ENCODE measurements around the gene CENPB. TPM values are rescaled to one million over a fixed set of nuclear protein-coding genes. Genes with fewer than 3 reads are reported as not detected.
"Not testable (repeated sequence)": the region's sequence is repeated elsewhere in the genome, so short reads cannot be mapped to it uniquely, and the experiment has no call there.

The CENPB gene
- total RNA-seq, 1 donor from 2014 or later: 109 TPM

DNA sequence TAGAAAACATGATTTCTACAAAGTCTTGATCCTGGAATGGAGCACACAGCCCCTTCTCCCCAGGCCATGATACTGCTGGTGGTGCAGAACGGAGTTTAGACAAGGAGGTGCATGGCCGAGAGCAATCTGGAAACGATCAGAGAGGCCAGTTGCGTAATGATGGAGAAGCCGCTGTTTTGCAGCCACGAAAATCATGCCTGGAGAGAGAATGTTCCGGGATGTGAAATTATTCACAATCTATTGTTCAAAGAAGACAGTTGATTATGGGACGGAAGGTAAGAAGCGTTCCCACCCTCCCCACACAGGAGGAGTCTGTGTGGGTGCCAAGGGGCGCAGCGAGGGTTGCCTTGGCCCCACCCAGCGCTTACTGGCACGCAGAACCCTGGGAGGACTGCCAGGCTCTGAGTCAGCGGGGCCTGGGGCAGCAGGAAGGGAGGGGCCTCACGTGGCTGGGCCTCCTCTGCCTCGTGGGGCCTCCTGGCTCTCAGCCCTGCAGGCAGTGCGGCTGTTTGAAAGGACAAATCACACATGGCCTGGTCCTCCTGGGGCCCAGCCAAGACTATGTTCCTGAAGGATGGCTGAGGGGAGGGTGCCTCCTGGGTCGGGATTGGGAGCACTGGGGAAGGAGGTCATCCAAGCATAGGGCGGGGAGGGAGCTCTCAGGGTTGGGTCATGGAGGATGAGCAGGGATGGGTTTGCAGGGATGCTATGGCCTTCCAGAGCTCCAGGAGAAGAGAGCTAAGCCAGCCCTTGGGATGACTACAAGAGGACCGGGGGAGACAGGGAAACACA, 25.1 kb upstream of the CENPB start:
- DNase-seq (ENCODE audit: low spot score): peak; percentile 98

DNA sequence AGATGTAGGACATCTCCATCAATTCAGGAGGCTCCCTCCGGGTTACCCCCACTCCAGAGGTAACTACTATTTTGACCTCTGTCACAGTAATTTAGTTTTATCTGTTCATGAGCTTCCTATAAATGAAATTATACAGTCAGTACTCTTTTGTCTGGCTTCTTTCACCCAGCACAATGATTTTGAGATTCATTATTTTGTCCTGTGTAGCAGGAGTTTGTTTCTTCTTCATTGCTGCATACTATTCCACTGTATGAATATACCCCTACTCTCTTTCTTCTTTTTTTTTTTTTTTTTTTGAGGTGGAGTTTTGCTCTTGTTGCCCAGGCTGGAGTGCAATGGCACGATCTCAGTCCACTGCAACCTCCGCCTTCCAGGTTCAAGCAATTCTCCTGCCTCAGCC, 22.0 kb upstream of the CENPB start:
- no peak for DNase-seq (ENCODE audit: low spot score)

DNA sequence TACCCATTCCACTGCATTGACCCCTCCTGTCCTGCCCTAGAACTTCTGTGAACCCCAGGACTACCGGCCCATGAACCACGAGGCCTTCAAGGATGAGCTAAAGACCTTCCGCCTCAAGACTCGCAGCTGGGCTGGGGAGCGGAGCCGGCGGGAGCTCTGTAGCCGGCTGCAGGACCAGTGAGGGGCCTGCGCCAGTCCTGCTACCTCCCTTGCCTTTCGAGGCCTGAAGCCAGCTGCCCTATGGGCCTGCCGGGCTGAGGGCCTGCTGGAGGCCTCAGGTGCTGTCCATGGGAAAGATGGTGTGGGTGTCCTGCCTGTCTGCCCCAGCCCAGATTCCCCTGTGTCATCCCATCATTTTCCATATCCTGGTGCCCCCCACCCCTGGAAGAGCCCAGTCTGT, 18.2 kb upstream of the CENPB start:
- DNase-seq (ENCODE audit: low spot score): no peak

DNA sequence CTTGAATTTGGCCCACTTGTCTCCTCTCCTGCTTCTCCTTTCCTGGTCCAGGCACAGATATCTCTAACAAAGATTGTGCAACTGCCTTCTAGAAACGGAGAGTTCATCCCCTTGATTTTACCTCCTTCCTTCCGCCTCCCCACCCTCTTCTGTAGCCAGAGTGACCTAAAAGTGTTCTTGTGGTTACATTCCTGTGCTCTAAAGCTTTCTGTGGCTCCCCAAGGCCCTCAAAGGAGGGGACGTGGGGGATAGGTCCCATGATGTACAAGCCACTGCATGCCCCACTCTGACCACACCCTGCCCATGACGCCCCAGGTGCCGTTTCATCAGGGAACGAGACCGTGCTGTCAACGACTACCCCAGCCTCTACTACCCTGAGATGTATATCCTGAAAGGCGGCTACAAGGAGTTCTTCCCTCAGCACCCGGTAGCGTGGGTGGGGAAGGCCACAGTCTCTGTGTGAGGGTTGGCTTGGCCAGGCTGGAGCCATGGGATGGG, 17.8 kb upstream of the CENPB start:
- no peak for DNase-seq (ENCODE audit: low spot score)

DNA sequence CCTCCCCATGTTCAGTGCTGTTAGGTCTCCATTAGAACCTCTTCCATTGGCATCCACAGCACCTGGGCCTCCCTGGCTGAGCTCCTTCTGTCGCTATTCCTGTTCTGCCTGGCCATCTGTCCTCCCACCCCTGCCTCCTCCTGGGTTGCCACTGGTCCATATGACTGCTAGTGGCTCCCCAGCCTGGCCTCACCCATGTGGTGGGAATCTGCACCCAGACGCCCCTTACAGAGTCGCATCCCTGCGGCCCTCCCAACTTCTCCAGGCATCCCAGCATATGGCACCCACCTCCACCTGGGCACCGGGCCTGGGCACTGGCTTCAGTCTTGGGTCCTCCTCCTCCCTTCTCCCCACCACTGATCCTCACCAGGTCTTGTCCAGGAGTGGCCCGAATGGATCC, 17.3 kb upstream of the CENPB start:
- DNase-seq (ENCODE audit: low spot score): no peak

DNA sequence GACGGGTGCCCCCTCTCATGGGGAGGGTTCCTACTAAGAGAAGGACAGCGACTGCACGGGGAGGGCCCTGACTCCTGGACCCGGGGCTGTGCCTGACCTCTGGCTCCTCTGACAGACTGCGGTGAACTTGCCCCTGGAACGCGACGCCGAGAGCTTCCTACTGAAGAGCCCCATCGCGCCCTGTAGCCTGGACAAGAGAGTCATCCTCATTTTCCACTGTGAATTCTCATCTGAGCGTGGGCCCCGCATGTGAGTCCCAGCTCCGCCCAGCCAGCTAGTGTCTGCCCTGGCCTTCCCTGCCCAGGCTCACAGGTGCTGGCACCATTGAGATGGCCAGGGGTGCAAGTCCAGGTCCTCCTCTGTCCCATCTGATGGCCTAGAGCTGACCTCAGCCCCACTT, 16.7 kb upstream of the CENPB start:
- DNase-seq (ENCODE audit: low spot score): no peak

DNA sequence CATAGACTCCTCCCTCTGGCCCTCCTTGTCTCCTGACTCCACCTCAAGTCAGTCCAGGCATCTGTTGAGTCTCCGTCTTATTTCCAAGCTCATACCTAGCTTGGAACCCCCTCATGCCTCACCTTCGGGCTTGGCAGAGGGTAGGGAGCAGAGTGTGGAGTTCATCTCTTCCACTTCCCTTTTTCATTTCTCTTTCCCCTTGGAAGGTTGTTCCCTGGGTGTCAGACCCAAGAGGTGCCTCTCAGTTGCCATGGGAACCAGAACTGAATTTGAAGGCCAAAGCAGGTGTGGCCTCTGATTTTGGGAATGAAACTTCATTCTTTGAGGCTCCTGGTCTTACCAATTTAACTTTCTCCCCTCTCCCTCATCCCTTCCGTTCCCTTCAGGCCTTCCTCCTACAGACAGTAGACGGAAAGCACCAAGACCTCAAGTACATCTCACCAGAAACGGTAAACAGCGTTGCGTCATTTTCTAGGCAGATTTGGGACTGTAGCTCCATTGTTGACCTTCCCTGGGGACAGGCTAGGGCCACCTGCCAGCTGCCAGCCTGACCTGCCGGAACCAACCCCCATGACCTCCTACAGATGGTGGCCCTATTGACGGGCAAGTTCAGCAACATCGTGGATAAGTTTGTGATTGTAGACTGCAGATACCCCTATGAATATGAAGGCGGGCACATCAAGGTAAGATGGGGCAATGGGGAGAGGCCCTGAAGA, 16.1 kb upstream of the CENPB start:
- DNase-seq (ENCODE audit: low spot score): no peak

DNA sequence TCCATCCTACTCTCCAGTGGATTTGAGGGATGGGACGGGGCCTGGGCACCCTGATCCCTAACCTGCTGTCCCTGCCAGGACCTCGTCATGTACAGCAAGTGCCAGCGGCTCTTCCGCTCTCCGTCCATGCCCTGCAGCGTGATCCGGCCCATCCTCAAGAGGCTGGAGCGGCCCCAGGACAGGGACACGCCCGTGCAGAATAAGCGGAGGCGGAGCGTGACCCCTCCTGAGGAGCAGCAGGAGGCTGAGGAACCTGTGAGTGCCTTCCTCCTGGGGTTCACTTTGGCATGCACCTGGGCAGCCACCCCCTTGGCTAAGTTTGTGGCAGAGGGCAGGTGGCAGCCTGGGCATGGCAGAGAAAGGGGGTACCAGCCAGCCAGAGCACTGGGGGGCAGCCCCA, 15.3 kb upstream of the CENPB start:
- no peak for DNase-seq (ENCODE audit: low spot score)

DNA sequence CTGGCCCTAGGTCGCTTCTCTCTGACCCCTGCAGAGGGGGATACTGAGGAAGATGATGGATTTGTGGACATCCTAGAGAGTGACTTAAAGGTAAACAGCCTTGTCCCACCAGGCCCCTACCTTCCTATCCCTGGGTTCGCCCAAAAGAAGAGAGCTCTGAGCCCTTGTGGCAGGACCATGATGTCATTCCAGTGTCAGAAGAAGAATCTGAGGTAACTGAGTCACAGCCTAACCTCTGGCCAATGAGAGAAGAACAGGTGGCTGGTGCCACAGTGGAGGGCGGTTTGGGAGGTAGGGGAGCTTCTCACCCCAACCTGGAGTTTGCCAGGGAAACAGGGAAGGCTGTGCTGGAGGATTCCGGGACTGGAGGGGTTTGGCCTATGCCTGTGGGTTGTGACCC, 14.8 kb upstream of the CENPB start:
- no peak for DNase-seq (ENCODE audit: low spot score)

DNA sequence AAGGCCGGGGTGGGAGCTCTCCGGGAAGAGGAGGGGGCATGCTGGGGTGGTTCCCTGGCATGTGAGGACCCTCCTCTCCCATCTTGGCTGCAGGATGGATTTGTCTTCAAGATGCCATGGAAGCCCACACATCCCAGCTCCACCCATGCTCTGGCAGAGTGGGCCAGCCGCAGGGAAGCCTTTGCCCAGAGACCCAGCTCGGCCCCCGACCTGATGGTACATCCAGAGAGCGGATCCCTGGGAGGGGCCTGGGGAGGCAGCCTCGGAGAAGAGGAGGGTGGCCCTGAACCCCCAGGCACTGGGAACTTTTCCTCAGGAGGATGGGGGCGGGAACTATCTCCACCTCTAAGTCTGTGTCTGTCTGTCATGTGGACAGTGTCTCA, 14.3 kb upstream of the CENPB start:
- DNase-seq (ENCODE audit: low spot score): no peak

DNA sequence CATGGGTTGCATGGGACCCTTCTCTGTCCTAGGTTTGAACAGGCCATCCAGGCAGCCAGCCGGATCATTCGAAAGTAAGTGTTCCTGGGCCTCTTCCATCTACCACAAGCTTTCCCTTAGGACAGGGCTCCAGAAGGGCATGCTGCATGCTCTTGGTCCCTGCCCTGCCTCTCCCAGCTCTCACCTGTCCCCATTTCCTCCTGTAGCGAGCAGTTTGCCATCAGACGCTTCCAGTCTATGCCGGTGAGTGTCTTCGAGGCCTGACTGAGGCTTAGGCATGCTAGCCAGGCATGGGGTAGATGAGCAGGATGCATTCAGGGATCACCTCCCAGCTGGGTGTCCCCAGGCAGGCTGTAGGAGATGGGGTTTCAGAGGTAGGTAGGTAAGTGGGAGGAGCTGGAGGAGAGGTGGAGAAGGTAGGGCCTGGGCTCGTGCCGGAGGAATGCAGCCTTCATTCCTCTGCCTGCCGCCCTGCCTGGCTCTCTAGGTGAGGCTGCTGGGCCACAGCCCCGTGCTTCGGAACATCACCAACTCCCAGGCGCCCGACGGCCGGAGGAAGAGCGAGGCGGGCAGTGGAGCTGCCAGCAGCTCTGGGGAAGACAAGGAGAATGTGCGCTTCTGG, 13.8 kb upstream of the CENPB start:
- DNase-seq (ENCODE audit: low spot score): no peak

DNA sequence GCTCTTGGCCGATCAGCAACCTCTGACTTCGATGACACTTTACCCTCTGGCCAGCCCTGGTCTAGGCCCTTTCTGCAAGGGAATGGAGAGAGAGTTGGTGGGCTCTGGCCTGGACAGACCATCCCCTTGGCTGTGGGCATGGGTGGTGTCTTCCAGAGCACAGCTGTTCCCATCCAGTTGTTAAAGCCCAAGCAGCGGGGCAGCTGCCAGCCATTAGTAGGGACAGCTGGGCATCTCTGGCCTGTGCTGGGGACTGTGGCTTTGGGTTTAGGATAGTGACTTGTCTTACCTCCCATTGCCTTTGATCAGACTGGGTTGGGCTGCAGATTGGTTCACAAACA, 12.3 kb upstream of the CENPB start:
- DNase-seq (ENCODE audit: low spot score): no peak

DNA sequence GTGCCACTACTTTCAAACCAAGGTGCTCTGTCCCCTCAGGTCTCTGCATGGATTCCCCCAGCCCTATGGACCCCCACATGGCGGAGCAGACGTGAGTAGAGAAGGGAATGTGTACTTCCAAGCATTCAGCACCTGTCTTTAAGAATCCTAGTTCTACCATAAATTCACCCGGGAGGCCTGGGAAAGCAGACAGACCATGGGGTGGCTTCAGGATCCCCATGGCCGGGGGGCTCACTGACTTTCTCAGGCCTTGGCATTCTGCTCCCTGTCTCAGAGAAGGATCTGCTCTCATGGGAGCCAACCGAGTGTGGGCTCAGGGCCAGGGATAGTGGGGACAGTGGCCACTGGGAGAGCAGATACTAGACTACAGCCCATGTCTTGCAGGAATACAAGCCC, 11.8 kb upstream of the CENPB start:
- no peak for DNase-seq (ENCODE audit: low spot score)

DNA sequence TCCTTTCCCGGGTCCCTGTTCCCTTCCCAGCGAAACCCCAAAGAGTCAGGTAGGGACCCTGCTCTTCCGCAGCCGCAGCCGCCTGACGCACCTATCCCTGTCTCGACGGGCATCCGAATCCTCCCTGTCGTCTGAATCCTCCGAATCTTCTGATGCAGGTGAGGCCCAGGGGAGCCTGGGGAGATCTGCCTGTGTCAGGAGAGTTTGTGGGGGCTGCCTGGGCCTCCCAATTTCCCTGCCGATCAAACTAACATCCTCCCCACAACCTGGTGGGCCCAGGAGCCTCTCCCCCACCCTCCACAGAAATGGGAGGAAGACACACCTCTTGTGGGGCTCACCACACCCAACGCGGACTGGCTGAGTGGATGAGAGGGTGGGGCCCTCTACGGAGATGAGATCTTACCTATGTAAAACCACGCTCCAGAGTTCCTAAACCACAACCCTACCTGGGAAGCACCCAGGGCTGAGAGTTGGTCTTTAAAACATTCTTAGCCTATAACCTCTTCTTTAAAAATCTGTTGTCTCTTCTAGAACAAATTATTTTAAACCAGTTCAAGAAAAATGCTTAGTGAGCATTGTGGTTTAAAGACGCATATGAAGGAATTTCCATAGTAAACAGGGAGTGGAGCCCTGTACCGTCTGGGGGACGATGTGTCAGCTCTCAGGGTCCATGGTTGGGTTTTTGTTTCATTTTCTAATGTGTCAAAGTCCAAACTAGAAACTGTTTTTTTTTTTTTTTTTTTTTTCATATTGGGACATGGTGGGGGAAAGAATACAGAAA, 11.2 kb upstream of the CENPB start:
- DNase-seq (ENCODE audit: low spot score): no peak

DNA sequence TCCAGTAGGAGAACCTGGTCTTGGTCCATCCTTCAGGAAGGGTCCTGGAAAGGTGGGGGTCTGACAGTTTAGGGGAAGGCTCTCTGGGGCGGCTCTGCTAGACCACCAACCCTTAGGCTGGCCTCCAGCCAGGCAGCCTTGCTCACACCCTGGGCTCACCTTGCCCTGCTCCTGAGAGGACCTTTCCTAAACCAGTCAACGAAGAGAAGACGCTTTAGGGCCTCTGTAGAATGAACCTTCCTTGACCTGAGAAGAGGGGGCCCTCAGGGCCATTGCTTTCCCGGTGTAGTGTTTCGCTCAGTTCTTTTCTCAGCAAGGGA, 10.6 kb upstream of the CENPB start:
- no peak for DNase-seq (ENCODE audit: low spot score)

DNA sequence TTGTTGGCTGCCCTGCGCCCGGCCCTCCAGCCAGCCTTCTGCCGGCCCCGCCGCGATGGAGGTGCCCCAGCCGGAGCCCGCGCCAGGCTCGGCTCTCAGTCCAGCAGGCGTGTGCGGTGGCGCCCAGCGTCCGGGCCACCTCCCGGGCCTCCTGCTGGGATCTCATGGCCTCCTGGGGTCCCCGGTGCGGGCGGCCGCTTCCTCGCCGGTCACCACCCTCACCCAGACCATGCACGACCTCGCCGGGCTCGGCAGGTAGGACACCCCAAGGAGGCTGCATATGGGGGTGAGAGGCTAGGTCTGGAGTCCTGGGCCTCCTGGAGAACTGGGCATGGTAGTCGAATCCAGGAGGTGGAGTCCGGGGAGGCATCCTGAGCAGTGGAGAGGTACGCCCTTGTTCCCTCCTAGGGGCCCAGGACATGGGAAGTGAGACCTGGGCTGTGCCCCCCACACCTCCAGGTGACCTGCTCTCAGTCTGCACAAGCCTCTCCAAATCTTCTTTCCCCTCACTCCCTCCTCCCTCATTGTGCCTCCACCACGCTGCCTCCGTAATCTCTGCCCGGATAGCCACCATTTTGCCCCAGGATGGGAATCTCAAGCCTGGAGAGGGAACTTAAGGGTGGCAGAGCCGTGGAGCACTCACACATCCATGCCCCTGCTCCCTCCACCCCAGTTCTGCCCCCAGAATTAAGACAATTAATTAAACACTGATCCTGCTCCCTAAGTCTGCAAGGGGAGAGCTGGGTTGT, 10.1 kb upstream of the CENPB start:
- DNase-seq (ENCODE audit: low spot score): no peak

DNA sequence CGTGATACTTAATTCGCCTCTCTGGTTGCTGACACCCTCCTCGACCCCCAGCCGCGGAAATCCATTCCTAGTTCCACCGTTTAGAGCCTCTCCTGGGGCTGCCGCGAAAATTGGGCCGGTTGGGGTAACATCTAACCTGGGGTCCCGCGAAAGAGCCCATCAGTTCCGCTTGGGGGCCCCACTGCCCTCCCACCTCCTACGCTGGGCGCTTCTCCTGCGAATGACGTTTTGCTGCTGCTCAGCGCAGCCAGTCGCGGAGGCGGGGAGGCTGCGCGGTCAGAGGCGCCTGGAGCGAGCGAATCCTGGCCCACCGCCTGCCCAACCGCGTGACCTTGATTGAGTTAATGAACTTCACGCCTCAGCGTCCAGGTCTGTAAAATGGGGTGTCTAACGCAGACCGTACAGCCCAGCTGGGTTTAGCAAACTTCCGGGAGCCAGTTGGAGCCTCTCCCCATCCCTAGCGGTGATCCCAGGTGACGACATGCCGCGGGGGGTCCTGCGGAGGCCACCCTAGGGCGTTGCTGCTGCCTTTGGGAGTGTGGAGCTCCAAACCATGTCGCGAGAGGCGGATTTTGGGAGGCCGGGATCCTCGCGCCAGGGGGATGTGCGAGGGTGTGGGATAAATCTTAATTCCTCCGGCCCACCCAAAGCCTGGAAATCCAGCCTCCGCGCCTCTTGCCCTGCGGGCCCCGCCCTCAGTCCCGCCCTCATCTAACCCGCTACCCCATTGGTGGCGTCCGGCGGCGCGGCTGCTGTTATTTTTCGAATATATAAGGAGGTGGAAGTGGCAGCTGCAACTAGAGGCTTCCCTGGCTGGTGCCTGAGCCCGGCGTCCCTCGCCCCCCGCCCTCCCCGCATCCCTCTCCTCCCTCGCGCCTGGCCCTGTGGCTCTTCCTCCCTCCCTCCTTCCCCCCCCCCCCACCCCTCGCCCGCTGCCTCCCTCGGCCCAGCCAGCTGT, 9.2 kb upstream of the CENPB start, which contains the start of gene CDC25B:
CDC25B (plus strand) TSS at position 800 of the 958 bp plus-strand sequence. CDS start 222 bp downstream, outside the sequence.
- DNase-seq (ENCODE audit: low spot score): peak; percentile 94

DNA sequence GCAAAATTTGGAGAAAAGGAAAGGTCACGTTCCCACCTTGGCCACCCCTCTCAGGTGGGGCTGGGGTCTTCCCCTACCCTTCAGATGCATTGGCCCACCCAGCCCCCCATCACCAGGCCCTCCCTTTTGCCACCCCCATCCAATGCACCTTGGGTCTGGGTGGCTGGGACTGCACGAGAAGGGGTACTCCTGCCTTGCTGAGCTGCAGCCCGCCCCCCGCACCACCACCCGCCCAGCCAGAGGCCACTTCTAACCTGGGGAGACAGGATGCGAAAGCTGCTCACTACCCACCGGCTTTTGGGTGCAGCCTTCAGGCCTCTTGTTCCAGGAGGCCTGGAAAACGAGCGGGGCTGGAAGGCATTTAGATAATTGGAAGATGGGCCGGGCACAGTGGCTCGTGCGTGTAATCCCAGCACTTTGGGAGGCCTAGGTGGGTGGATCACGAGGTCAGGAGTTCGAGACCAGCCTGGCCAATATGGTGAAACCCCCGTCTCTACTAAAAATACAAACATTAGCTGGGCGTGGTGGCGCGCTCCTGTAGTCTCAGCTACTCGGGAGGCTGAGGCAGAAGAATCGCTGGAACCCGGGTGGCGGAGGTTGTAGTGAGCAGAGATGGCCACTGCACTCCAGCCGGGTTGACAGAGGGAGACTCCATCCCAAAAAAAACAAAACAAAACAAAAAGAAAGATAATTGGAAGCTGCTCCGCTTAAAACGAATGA, 8.3 kb upstream of the CENPB start:
- no peak for DNase-seq (ENCODE audit: low spot score)

DNA sequence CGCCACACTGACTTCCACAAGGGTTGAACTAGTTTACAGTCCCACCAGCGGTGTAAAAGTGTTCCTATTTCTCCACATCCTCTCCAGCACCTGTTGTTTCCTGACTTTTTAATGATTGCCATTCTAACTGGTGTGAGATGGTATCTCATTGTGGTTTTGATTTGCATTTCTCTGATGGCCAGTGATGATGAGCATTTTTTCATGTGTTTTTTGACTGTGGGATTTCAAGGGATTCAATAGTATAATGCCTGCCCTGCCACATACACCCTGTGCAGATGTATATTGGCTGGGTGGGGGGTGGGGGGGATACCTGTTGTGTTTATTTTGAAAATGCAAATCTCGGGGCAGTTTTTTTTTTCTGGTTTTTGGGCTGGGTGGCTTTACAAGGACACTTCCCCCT, 7.6 kb upstream of the CENPB start:
- not testable (repeated sequence) for DNase-seq (ENCODE audit: low spot score)

DNA sequence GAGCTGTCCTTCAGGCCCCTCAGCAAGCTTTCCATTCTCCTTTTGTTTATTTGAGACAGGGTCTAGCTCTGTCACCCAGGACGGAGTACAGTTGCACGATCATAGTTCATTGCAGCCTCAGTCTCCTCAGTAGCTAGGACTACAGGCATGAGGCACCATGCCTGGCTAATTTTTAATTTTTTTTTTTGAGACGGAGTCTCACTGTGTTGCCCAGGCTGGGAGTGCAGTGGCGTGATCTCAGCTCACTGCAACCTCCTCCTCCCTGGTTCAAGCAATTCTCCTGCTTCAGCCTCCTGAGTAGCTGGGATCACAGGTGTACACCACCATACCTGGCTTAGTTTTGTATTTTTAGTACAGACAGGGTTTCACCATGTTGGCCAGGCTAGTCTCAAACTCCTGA, 2.7 kb upstream of the CENPB start:
- not testable (repeated sequence) for DNase-seq (ENCODE audit: low spot score)

All from mucosa of gallbladder (tissue), 1 donor.